ENCODE measurements around the gene MPPE1. TPM values are rescaled to one million over a fixed set of nuclear protein-coding genes. Genes with fewer than 3 reads are reported as not detected.

Gene MPPE1
- total and polyA plus RNA-seq, 9 of the 15 experiments (the other 6 are each of a cell fraction or from before 2014, with no cell fraction given), result 10.7 to 19.5 (median 13.3) TPM

DNA sequence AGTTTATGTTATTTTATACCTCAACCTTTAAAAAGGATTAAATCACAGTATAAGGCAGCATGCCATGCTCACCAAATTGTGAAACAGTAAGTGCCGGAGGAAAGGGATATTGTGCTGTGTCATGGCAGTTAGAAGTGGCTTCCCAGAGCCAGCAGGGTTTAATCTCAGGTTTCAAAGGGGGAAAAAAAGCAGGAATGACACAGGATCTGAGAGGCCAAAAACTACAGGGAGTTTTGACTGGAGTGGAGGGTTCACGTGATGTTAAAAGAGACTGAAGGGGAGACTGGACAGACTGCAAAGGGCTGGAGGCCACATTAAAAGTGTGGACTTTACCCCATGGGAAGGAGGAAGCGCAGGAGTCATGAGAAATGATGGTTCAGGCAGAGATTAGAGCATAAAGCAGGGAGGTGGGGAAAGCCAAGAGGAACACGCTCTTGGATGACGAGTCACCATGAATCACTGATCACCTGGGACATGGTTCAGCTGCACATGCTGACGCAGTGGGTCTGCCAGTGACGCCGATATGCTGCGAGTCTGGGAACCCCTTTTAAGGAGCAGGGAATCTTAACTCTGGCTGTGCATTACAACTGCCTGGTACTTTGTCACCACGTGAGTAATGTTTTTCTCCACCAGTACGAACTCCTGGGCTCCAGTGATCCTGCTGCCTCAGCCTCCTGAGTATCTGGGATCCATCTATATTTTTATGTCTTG, 50.8 kb downstream of the MPPE1 start (continued):
- TF ChIP-seq NR2C2 (CRISPR knock-in tag; IDR thresholded peaks at IDR 0.05) (no peak), NR2C2 (tag; IDR thresholded peaks at IDR 0.05) (no peak; the same call in 1 of the 2 replicates), LEF1 (IDR thresholded peaks at IDR 0.05) (peak; percentile 35; the same call in 1 of the 2 replicates), ZNF274 (IDR thresholded peaks at IDR 0.05; ENCODE audit: borderline replicate concordance, low read depth, low read length) (no peak), RHOXF2B (CRISPR knock-in tag; conservative IDR thresholded peaks at IDR 0.05) (no peak), DACH1 (IDR thresholded peaks at IDR 0.05; ENCODE audit: partially characterized antibody) (peak; percentile 55), JUN (IDR thresholded peaks at IDR 0.05; ENCODE audit: borderline replicate concordance, low read depth, low read length) (peak; percentile 88), JUN (CRISPR knock-in tag; IDR thresholded peaks at IDR 0.05; ENCODE audit: borderline replicate concordance) (no peak), BCL6 (CRISPR knock-in tag; IDR thresholded peaks at IDR 0.05) (no peak), RAD51 (IDR thresholded peaks at IDR 0.05; ENCODE audit: borderline replicate concordance, low read depth) (peak; percentile 27; the same call in 1 of the 2 replicates), MEIS2 (IDR thresholded peaks at IDR 0.05; ENCODE audit: partially characterized antibody) (peak; percentile 77), ZNF318 (IDR thresholded peaks at IDR 0.05; ENCODE audit: borderline replicate concordance in 1 of 2, low read depth in 1 of 2) (peak in 1 of 2 experiments; percentile 96; a peak in 2 of 4 replicates), TAF7 (tag; IDR thresholded peaks at IDR 0.05) (no peak), FOSL1 (tag; conservative IDR thresholded peaks at IDR 0.05) (peak; percentile 95), NCOA2 (IDR thresholded peaks at IDR 0.05; ENCODE audit: partially characterized antibody in 2 of 2) (no peak)
- TF ChIP-seq, protein P1, sequence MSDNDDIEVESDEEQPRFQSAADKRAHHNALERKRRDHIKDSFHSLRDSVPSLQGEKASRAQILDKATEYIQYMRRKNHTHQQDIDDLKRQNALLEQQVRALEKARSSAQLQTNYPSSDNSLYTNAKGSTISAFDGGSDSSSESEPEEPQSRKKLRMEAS (CRISPR knock-in tag; IDR thresholded peaks at IDR 0.05), result peak; percentile 29; the same call in 1 of the 2 replicates
- TF ChIP-seq, protein P2, sequence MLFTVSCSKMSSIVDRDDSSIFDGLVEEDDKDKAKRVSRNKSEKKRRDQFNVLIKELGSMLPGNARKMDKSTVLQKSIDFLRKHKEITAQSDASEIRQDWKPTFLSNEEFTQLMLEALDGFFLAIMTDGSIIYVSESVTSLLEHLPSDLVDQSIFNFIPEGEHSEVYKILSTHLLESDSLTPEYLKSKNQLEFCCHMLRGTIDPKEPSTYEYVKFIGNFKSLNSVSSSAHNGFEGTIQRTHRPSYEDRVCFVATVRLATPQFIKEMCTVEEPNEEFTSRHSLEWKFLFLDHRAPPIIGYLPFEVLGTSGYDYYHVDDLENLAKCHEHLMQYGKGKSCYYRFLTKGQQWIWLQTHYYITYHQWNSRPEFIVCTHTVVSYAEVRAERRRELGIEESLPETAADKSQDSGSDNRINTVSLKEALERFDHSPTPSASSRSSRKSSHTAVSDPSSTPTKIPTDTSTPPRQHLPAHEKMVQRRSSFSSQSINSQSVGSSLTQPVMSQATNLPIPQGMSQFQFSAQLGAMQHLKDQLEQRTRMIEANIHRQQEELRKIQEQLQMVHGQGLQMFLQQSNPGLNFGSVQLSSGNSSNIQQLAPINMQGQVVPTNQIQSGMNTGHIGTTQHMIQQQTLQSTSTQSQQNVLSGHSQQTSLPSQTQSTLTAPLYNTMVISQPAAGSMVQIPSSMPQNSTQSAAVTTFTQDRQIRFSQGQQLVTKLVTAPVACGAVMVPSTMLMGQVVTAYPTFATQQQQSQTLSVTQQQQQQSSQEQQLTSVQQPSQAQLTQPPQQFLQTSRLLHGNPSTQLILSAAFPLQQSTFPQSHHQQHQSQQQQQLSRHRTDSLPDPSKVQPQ (CRISPR knock-in tag; IDR thresholded peaks at IDR 0.05; ENCODE audit: borderline replicate concordance), result no peak
